Caco-2 (cell line): ENCODE results near the gene RIN3. TPM values are rescaled to one million over a fixed set of nuclear protein-coding genes. Genes with fewer than 3 reads are reported as not detected.

Source experiments
- BruUV-seq: library from RNA; stranded (reverse); fragments of 400-500 nt; replicated peaks from 2 replicates; lab custom pipeline; 2021; lab: Mats Ljungman, UMichigan
- CTCF ChIA-PET: fragments of 300-600 bp; sonication (Branson Sonifier 250); formaldehyde crosslinking; loops from one replicate; lab custom pipeline; 2022; ENCODE audit warnings: antibody characterized with exemption; lab: Charles Lee
- POLR2A ChIA-PET: fragments of 300-600 bp; sonication (Branson Sonifier 250); formaldehyde crosslinking; loops from one replicate; lab custom pipeline; 2022; ENCODE audit warnings: antibody characterized with exemption; lab: Charles Lee
- DNase-seq, 2 experiments: peaks; one replicate each; pipeline versions ENCODE4 v3.0.0 to v3.0.0-alpha.2; 2020 to 2022
- H3K27me3 ChIP-seq: replicated peaks from 2 replicates; pipeline ENCODE4 v1.6.0; 2011; ENCODE audit warnings: low read length; ENCODE audit not compliant: control insufficient read depth, insufficient read depth
- H3K36me3 ChIP-seq: 2 replicates; pipeline ENCODE4 v1.5.1; 2011; ENCODE audit warnings: low read length; ENCODE audit not compliant: control insufficient read depth, insufficient read depth
- H3K4me1 ChIP-seq: fragments of 250-450 bp; sonication (Bioruptor Pico); 2 replicates; pipeline ENCODE4 v1.5.1; 2020; ENCODE audit warnings: mild to moderate bottlenecking
- H3K4me3 ChIP-seq: 2 replicates; pipeline ENCODE4 v1.5.1; 2011; ENCODE audit warnings: low read depth, mild to moderate bottlenecking, control low read depth, low read length
- H3K9me3 ChIP-seq: fragments of 250-450 bp; sonication (Bioruptor Pico); 2 replicates; pipeline ENCODE4 v1.5.1; 2020; ENCODE audit warnings: mild to moderate bottlenecking, moderate library complexity
- H3K27ac Mint-ChIP-seq: one replicate; pipeline ENCODE4 v1.8.0; 2022; ENCODE audit warnings: mixed read lengths; ENCODE audit not compliant: unreplicated experiment
- H3K27me3 Mint-ChIP-seq: one replicate; pipeline ENCODE4 v1.8.0; 2022; ENCODE audit warnings: mixed read lengths; ENCODE audit not compliant: insufficient read depth, unreplicated experiment
- H3K36me3 Mint-ChIP-seq: one replicate; pipeline ENCODE4 v1.8.0; 2022; ENCODE audit warnings: mild to moderate bottlenecking, mixed read lengths; ENCODE audit not compliant: insufficient read depth, unreplicated experiment
- H3K4me1 Mint-ChIP-seq: one replicate; pipeline ENCODE4 v1.8.0; 2022; ENCODE audit warnings: low read depth, mixed read lengths; ENCODE audit not compliant: unreplicated experiment
- H3K4me3 Mint-ChIP-seq: one replicate; pipeline ENCODE4 v1.8.0; 2022; ENCODE audit warnings: mild to moderate bottlenecking, moderate library complexity, mixed read lengths; ENCODE audit not compliant: unreplicated experiment
- H3K9me3 Mint-ChIP-seq: one replicate; pipeline ENCODE4 v1.8.0; 2022; ENCODE audit warnings: mixed read lengths; ENCODE audit not compliant: unreplicated experiment
- CTCF ChIP-seq, 2 experiments: fragments of 200-600 bp in 1 of 2; IDR thresholded peaks; 1 replicate in 1 of 2; 2 replicates in 1 of 2; pipeline versions ENCODE4 v1.5.1 to v1.8.0; 2011 to 2022; ENCODE audit warnings: antibody characterized with exemption in 1 of 2, control low read depth in 1 of 2, inconsistent platforms in 1 of 2, low read depth in 1 of 2, low read length in 1 of 2, mild to moderate bottlenecking in 1 of 2, moderate library complexity in 1 of 2; ENCODE audit not compliant: insufficient read depth in 1 of 2, severe bottlenecking in 1 of 2, unreplicated experiment in 1 of 2
- intact Hi-C: fragments of 100-400 bp; cut with micrococcal nuclease; formaldehyde crosslinking; loops from one replicate; pipeline ENCODE4 v1.10.0; 2022; ENCODE audit not compliant: unreplicated experiment
- total RNA-seq: library from RNA; stranded (reverse); gene quantifications from 2 replicates; pipeline ENCODE4 v1.2.3, GENCODE V29; 2022

Gene RIN3
- total RNA-seq, 1 experiment from 2014 or later = 20.7 TPM

- peaks cover 5% of the 10 kb centered on the region; the same call in 1 of the 2 replicates for H3K4me1 ChIP-seq
- H3K4me3 ChIP-seq = no peak overlapping the region
- no peaks in the 10 kb centered on the region for H3K36me3 ChIP-seq
- no peaks in the 10 kb centered on the region for H3K9me3 Mint-ChIP-seq
- no TSS peak for BruUV-seq
- H3K27me3 Mint-ChIP-seq = no peaks in the 10 kb centered on the region
- intact Hi-C loops = no loop called here
- peaks cover 10% of the 10 kb centered on the region for H3K4me1 Mint-ChIP-seq
- H3K27me3 ChIP-seq = no peaks in the 10 kb centered on the region
- ChIA-PET POLR2A (no interaction called here), CTCF (no interaction called here)
- H3K36me3 Mint-ChIP-seq = no peaks in the 10 kb centered on the region
- TF ChIP-seq CTCF (IDR thresholded peaks at IDR 0.05; ENCODE audit: insufficient read depth in 1 of 2, low read depth in 1 of 2, low read length in 1 of 2, severe bottlenecking in 1 of 2, unreplicated experiment in 1 of 2) = no peak
- no peak for DNase-seq
- H3K4me3 Mint-ChIP-seq = no peak overlapping the region
- no peaks in the 10 kb centered on the region for H3K9me3 ChIP-seq
- no peak overlapping the region for H3K27ac Mint-ChIP-seq
These were observed 42.7 kb downstream of the RIN3 start for GRCh38 chr14:92556255-92556741.

- intact Hi-C loops = no loop called here
- Mint-ChIP-seq H3K27ac (no peak overlapping the region), H3K9me3 (no peaks in the 10 kb centered on the region), H3K27me3 (no peaks in the 10 kb centered on the region), H3K36me3 (no peaks in the 10 kb centered on the region), H3K4me1 (peaks cover 10% of the 10 kb centered on the region), H3K4me3 (no peak overlapping the region)
- Histone ChIP-seq H3K27me3 (no peaks in the 10 kb centered on the region), H3K4me3 (no peak overlapping the region), H3K4me1 (peaks cover 5% of the 10 kb centered on the region; the same call in 1 of the 2 replicates), H3K9me3 (no peaks in the 10 kb centered on the region), H3K36me3 (no peaks in the 10 kb centered on the region)
- DNase-seq = no peak
- TF ChIP-seq CTCF (IDR thresholded peaks at IDR 0.05; ENCODE audit: insufficient read depth in 1 of 2, low read depth in 1 of 2, low read length in 1 of 2, severe bottlenecking in 1 of 2, unreplicated experiment in 1 of 2) = no peak
- BruUV-seq = no TSS peak
- ChIA-PET CTCF (no interaction called here), POLR2A (no interaction called here)
These were observed 43.4 kb downstream of the RIN3 start for GRCh38 chr14:92556863-92557543.

GRCh38 chr14:92557544-92557912 is 43.9 kb downstream of the RIN3 start:
- Mint-ChIP-seq H3K4me1 (peaks cover 10% of the 10 kb centered on the region), H3K9me3 (no peaks in the 10 kb centered on the region), H3K4me3 (no peak overlapping the region), H3K36me3 (no peaks in the 10 kb centered on the region), H3K27me3 (no peaks in the 10 kb centered on the region), H3K27ac (no peak overlapping the region)
- intact Hi-C loops = no loop called here
- no peak for TF ChIP-seq CTCF (IDR thresholded peaks at IDR 0.05; ENCODE audit: insufficient read depth in 1 of 2, low read depth in 1 of 2, low read length in 1 of 2, severe bottlenecking in 1 of 2, unreplicated experiment in 1 of 2)
- ChIA-PET CTCF (no interaction called here), POLR2A (no interaction called here)
- no peaks in the 10 kb centered on the region for H3K27me3 ChIP-seq
- DNase-seq = no peak
- H3K4me3 ChIP-seq = no peak overlapping the region
- no peaks in the 10 kb centered on the region for H3K9me3 ChIP-seq
- peaks cover 5% of the 10 kb centered on the region; the same call in 1 of the 2 replicates for H3K4me1 ChIP-seq
- H3K36me3 ChIP-seq = no peaks in the 10 kb centered on the region
- BruUV-seq = no TSS peak
